LHCN-M2 (cell line): Measurements from ENCODE around the gene BAAT. TPM values are rescaled to one million over a fixed set of nuclear protein-coding genes. Genes with fewer than 3 reads are reported as not detected.

Experiments
- DNase-seq: peaks from one replicate; pipeline ENCODE4 v3.0.0-alpha.2; 2012; ENCODE audit warnings: low read depth
- total RNA-seq: library from RNA; depleted of rRNA; stranded (reverse); fragments of >200 nt; gene quantifications from 2 replicates; pipeline ENCODE4 v1.2.3, GENCODE V29; 2014

Gene BAAT
- total RNA-seq, 1 experiment from 2014 or later: 0.06 TPM

- peak; percentile 4 for DNase-seq
Measured at GRCh38 chr9:101398930-101399642, 14.3 kb upstream of the BAAT start.

GRCh38 chr9:101398068-101398929, 13.5 kb upstream of the BAAT start, which contains the start of the genes MRPL50 and ZNF189:
TSS of gene MRPL50 (minus strand) at chr9:101398618. CDS start at chr9:101398592, 26 bp downstream.
TSS of gene ZNF189 (plus strand) at chr9:101398851. CDS start at chr9:101399157, 306 bp downstream.
- DNase-seq: peak; percentile 99

- no peak for DNase-seq
Measured at GRCh38 chr9:101397746-101398067, 12.9 kb upstream of the BAAT start.

- DNase-seq: no peak
Measured at GRCh38 chr9:101394687-101395086, 9.9 kb upstream of the BAAT start.

- no peak for DNase-seq
Measured at GRCh38 chr9:101393135-101393534, 8.3 kb upstream of the BAAT start.

GRCh38 chr9:101388507-101388993, 3.7 kb upstream of the BAAT start:
- DNase-seq: peak; percentile 6

GRCh38 chr9:101387871-101388506, 3.2 kb upstream of the BAAT start:
- peak; percentile 47 for DNase-seq

GRCh38 chr9:101383361-101383760, 1.4 kb downstream of the BAAT start:
- DNase-seq: no peak

GRCh38 chr9:101381833-101382342, 2.9 kb downstream of the BAAT start:
- no peak for DNase-seq

GRCh38 chr9:101381118-101381517, 3.7 kb downstream of the BAAT start:
- DNase-seq: no peak

GRCh38 chr9:101380295-101380694, 4.5 kb downstream of the BAAT start:
- no peak for DNase-seq

GRCh38 chr9:101376111-101376848, 8.5 kb downstream of the BAAT start:
- peak; percentile 59 for DNase-seq

GRCh38 chr9:101375546-101375945, 9.3 kb downstream of the BAAT start:
- no peak for DNase-seq

GRCh38 chr9:101372327-101373118, 12.3 kb downstream of the BAAT start:
- no peak for DNase-seq

GRCh38 chr9:101371813-101372212, 13.0 kb downstream of the BAAT start:
- no peak for DNase-seq

- no peak for DNase-seq
Measured at GRCh38 chr9:101369884-101370531, 14.8 kb downstream of the BAAT start.

GRCh38 chr9:101369286-101369685, 15.5 kb downstream of the BAAT start:
- peak; percentile 38 for DNase-seq

- no peak for DNase-seq
Measured at GRCh38 chr9:101367323-101367722, 17.5 kb downstream of the BAAT start.

- no peak for DNase-seq
Measured at GRCh38 chr9:101366038-101366756, 18.6 kb downstream of the BAAT start.
